Measurements from ENCODE around the gene ENTPD8.

Gene ENTPD8

GRCh38 chr9:137461316-137461662, 20.1 kb upstream of the ENTPD8 start:
- no peaks in the 10 kb centered on the region for H3K36me3 ChIP-seq (ENCODE audit: control insufficient read depth in 1 of 2, insufficient read depth in 2 of 2, low read length in 2 of 2)
- peaks cover 3 to 20% of the 10 kb centered on the region in 2 donors for H3K4me1 ChIP-seq (ENCODE audit: control insufficient read depth in 1 of 2, insufficient read depth in 2 of 2, low read length in 2 of 2)
- no peak overlapping the region for H3K4me3 ChIP-seq (ENCODE audit: low read depth in 1 of 2, low read length in 2 of 2)
- H3K9me3 ChIP-seq (ENCODE audit: control insufficient read depth in 1 of 2, low read length in 2 of 2) = no peaks in the 10 kb centered on the region
- H3K27ac ChIP-seq (ENCODE audit: low read length) = no peak overlapping the region
- no peaks in the 10 kb centered on the region for H3K27me3 ChIP-seq (ENCODE audit: low read depth, low read length)

- no peaks in the 10 kb centered on the region for H3K27me3 ChIP-seq (ENCODE audit: low read depth, low read length)
- H3K27ac ChIP-seq (ENCODE audit: low read length) = no peak overlapping the region
- no peaks in the 10 kb centered on the region for H3K36me3 ChIP-seq (ENCODE audit: control insufficient read depth in 1 of 2, insufficient read depth in 2 of 2, low read length in 2 of 2)
- peaks cover 3 to 20% of the 10 kb centered on the region in 2 donors for H3K4me1 ChIP-seq (ENCODE audit: control insufficient read depth in 1 of 2, insufficient read depth in 2 of 2, low read length in 2 of 2)
- no peak overlapping the region for H3K4me3 ChIP-seq (ENCODE audit: low read depth in 1 of 2, low read length in 2 of 2)
- H3K9me3 ChIP-seq (ENCODE audit: control insufficient read depth in 1 of 2, low read length in 2 of 2) = no peaks in the 10 kb centered on the region
Observed at GRCh38 chr9:137460363-137461315, 19.5 kb upstream of the ENTPD8 start.

GRCh38 chr9:137459601-137460362, 18.6 kb upstream of the ENTPD8 start:
- H3K9me3 ChIP-seq (ENCODE audit: control insufficient read depth in 1 of 2, low read length in 2 of 2) = no peaks in the 10 kb centered on the region
- peak overlapping the region; percentile 44 to 46 for H3K4me3 ChIP-seq (ENCODE audit: low read depth in 1 of 2, low read length in 2 of 2)
- H3K4me1 ChIP-seq (ENCODE audit: control insufficient read depth in 1 of 2, insufficient read depth in 2 of 2, low read length in 2 of 2) = peaks cover 3 to 27% of the 10 kb centered on the region in 2 donors
- H3K27ac ChIP-seq (ENCODE audit: low read length) = peak overlapping the region; percentile 23
- H3K36me3 ChIP-seq (ENCODE audit: control insufficient read depth in 1 of 2, insufficient read depth in 2 of 2, low read length in 2 of 2) = no peaks in the 10 kb centered on the region
- H3K27me3 ChIP-seq (ENCODE audit: low read depth, low read length) = no peaks in the 10 kb centered on the region

- H3K4me1 ChIP-seq (ENCODE audit: control insufficient read depth in 1 of 2, insufficient read depth in 2 of 2, low read length in 2 of 2) = peaks cover 3 to 33% of the 10 kb centered on the region in 2 donors
- no peaks in the 10 kb centered on the region for H3K9me3 ChIP-seq (ENCODE audit: control insufficient read depth in 1 of 2, low read length in 2 of 2)
Observed at GRCh38 chr9:137459152-137459600, 18.0 kb upstream of the ENTPD8 start, which contains the start of gene NSMF. Gene NSMF, minus strand, starts transcription at chr9:137459334. Its CDS starts 232 bp downstream, at chr9:137459102.

GRCh38 chr9:137458194-137459151, 17.3 kb upstream of the ENTPD8 start:
- Histone ChIP-seq H3K27me3 (ENCODE audit: low read depth, low read length) (no peaks in the 10 kb centered on the region), H3K27ac (ENCODE audit: low read length) (no peak overlapping the region), H3K36me3 (ENCODE audit: control insufficient read depth in 1 of 2, insufficient read depth in 2 of 2, low read length in 2 of 2) (no peaks in the 10 kb centered on the region), H3K4me1 (ENCODE audit: control insufficient read depth in 1 of 2, insufficient read depth in 2 of 2, low read length in 2 of 2) (peaks cover 3 to 36% of the 10 kb centered on the region in 2 donors), H3K4me3 (ENCODE audit: low read depth in 1 of 2, low read length in 2 of 2) (peak overlapping the region; percentile 26 to 66), H3K9me3 (ENCODE audit: control insufficient read depth in 1 of 2, low read length in 2 of 2) (no peaks in the 10 kb centered on the region)

More at GRCh38 chr9:137459152-137459600, 18.0 kb upstream of the ENTPD8 start, which contains the start of gene NSMF:
- H3K4me3 ChIP-seq (ENCODE audit: low read depth in 1 of 2, low read length in 2 of 2) = peak within 1 kb of the TSS; percentile 46 to 66
- H3K36me3 ChIP-seq (ENCODE audit: control insufficient read depth in 1 of 2, insufficient read depth in 2 of 2, low read length in 2 of 2) = no peaks in the 10 kb centered on the region
- H3K27ac ChIP-seq (ENCODE audit: low read length) = peak within 1 kb of the TSS; percentile 23
- no peaks in the 10 kb centered on the region for H3K27me3 ChIP-seq (ENCODE audit: low read depth, low read length)

GRCh38 chr9:137457406-137458193, 16.4 kb upstream of the ENTPD8 start:
- Histone ChIP-seq H3K27ac (ENCODE audit: low read length) (no peak overlapping the region), H3K4me3 (ENCODE audit: low read depth in 1 of 2, low read length in 2 of 2) (peak overlapping the region in 1 of 2 donors; percentile 66), H3K4me1 (ENCODE audit: control insufficient read depth in 1 of 2, insufficient read depth in 2 of 2, low read length in 2 of 2) (peaks cover 3 to 40% of the 10 kb centered on the region in 2 donors)

GRCh38 chr9:137456864-137457405, 15.8 kb upstream of the ENTPD8 start:
- Histone ChIP-seq H3K27ac (ENCODE audit: low read length) (no peak overlapping the region), H3K27me3 (ENCODE audit: low read depth, low read length) (no peaks in the 10 kb centered on the region), H3K9me3 (ENCODE audit: control insufficient read depth in 1 of 2, low read length in 2 of 2) (no peaks in the 10 kb centered on the region), H3K4me3 (ENCODE audit: low read depth in 1 of 2, low read length in 2 of 2) (no peak overlapping the region), H3K36me3 (ENCODE audit: control insufficient read depth in 1 of 2, insufficient read depth in 2 of 2, low read length in 2 of 2) (peaks cover 0 to 7% of the 10 kb centered on the region in 2 donors), H3K4me1 (ENCODE audit: control insufficient read depth in 1 of 2, insufficient read depth in 2 of 2, low read length in 2 of 2) (peaks cover 3 to 40% of the 10 kb centered on the region in 2 donors)

More at GRCh38 chr9:137457406-137458193, 16.4 kb upstream of the ENTPD8 start:
- Histone ChIP-seq H3K36me3 (ENCODE audit: control insufficient read depth in 1 of 2, insufficient read depth in 2 of 2, low read length in 2 of 2) (peaks cover 0 to 3% of the 10 kb centered on the region in 2 donors), H3K9me3 (ENCODE audit: control insufficient read depth in 1 of 2, low read length in 2 of 2) (no peaks in the 10 kb centered on the region), H3K27me3 (ENCODE audit: low read depth, low read length) (no peaks in the 10 kb centered on the region)

GRCh38 chr9:137456061-137456863, 15.1 kb upstream of the ENTPD8 start:
- no peaks in the 10 kb centered on the region for H3K9me3 ChIP-seq (ENCODE audit: control insufficient read depth in 1 of 2, low read length in 2 of 2)
- no peaks in the 10 kb centered on the region for H3K27me3 ChIP-seq (ENCODE audit: low read depth, low read length)
- H3K4me1 ChIP-seq (ENCODE audit: control insufficient read depth in 1 of 2, insufficient read depth in 2 of 2, low read length in 2 of 2) = peaks cover 3 to 40% of the 10 kb centered on the region in 2 donors
- peaks cover 0 to 7% of the 10 kb centered on the region in 2 donors for H3K36me3 ChIP-seq (ENCODE audit: control insufficient read depth in 1 of 2, insufficient read depth in 2 of 2, low read length in 2 of 2)
- H3K27ac ChIP-seq (ENCODE audit: low read length) = no peak overlapping the region
- no peak overlapping the region for H3K4me3 ChIP-seq (ENCODE audit: low read depth in 1 of 2, low read length in 2 of 2)

- H3K4me3 ChIP-seq (ENCODE audit: low read depth in 1 of 2, low read length in 2 of 2) = no peak overlapping the region
- no peaks in the 10 kb centered on the region for H3K27me3 ChIP-seq (ENCODE audit: low read depth, low read length)
- H3K4me1 ChIP-seq (ENCODE audit: control insufficient read depth in 1 of 2, insufficient read depth in 2 of 2, low read length in 2 of 2) = peaks cover 3 to 40% of the 10 kb centered on the region in 2 donors
- peaks cover 0 to 7% of the 10 kb centered on the region in 2 donors for H3K36me3 ChIP-seq (ENCODE audit: control insufficient read depth in 1 of 2, insufficient read depth in 2 of 2, low read length in 2 of 2)
- H3K9me3 ChIP-seq (ENCODE audit: control insufficient read depth in 1 of 2, low read length in 2 of 2) = no peaks in the 10 kb centered on the region
- H3K27ac ChIP-seq (ENCODE audit: low read length) = no peak overlapping the region
Observed at GRCh38 chr9:137455359-137455991, 14.3 kb upstream of the ENTPD8 start.
